Measurements from ENCODE around the gene EVL. TPM values are rescaled to one million over a fixed set of nuclear protein-coding genes. Genes with fewer than 3 reads are reported as not detected.
A peak's percentile ranks its signal among the peaks of the same experiment; 100 is the strongest.
"Not testable (repeated sequence)": the region's sequence is repeated elsewhere in the genome, so short reads cannot be mapped to it uniquely, and the experiment has no call there.

The EVL gene
- total RNA-seq, 4 donors from 2014 or later, result 22.8 to 86.4 (median 45.2) TPM

DNA sequence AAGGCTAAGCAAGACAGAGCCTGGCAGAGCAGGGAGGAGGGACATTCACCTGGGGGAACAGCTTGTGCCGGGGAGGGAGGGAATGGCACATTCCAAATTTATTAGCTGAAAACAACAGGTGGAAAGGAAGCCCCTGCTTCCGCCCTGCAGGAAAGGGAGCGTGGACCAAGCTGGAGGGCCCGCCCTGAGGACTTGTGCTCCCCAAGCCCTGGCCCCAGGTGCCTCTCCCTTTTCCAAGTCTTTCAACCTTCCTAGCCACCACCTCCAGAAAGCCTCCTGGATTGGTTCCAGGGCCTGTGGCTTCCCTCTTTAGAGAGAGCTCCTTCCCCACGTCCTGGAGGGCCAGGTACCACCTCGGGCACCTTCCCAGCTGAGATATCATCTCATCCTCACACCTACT lies 91.6 kb downstream of the EVL start:
- intact Hi-C loops (cut with DNase I; ENCODE audit: low total_unique reads), result no loop called here
- Histone ChIP-seq H3K36me3 (no peaks in the 10 kb centered on the region), H3K4me1 (peaks cover 7 to 38% (median 36%) of the 10 kb centered on the region in 4 donors), H3K4me3 (no peak overlapping the region), H3K27ac (peak overlapping the region; percentile 85 to 88 (median 86)), H3K27me3 (peaks cover 37% of the 10 kb centered on the region), H3K9me3 (peaks cover 0 to 5% of the 10 kb centered on the region in 2 donors)
- DNase-seq, result no peak
- TF ChIP-seq, protein P1, sequence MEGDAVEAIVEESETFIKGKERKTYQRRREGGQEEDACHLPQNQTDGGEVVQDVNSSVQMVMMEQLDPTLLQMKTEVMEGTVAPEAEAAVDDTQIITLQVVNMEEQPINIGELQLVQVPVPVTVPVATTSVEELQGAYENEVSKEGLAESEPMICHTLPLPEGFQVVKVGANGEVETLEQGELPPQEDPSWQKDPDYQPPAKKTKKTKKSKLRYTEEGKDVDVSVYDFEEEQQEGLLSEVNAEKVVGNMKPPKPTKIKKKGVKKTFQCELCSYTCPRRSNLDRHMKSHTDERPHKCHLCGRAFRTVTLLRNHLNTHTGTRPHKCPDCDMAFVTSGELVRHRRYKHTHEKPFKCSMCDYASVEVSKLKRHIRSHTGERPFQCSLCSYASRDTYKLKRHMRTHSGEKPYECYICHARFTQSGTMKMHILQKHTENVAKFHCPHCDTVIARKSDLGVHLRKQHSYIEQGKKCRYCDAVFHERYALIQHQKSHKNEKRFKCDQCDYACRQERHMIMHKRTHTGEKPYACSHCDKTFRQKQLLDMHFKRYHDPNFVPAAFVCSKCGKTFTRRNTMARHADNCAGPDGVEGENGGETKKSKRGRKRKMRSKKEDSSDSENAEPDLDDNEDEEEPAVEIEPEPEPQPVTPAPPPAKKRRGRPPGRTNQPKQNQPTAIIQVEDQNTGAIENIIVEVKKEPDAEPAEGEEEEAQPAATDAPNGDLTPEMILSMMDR (IDR thresholded peaks at IDR 0.05), result no peak
- TF ChIP-seq POLR2A (IDR thresholded peaks at IDR 0.05) (no peak), EP300 (IDR thresholded peaks at IDR 0.05; ENCODE audit: low read depth) (no peak), POLR2AphosphoS5 (IDR thresholded peaks at IDR 0.05) (no peak)
- in situ Hi-C loops (cut with MboI; ENCODE audit: low pct_ligation_motif_present in 1 of 4, low pct_unique_long_range_greater_than_20kb in 1 of 4, low sequenced_read_pairs in 3 of 4), result no loop called here
- 64% methylated on average over 6 of the region's 6 CpGs; no CpG with 5 or more reads in 1 of the 2 donors for WGBS, 2 donors (ENCODE audit: low coverage in 1 of 2)

DNA sequence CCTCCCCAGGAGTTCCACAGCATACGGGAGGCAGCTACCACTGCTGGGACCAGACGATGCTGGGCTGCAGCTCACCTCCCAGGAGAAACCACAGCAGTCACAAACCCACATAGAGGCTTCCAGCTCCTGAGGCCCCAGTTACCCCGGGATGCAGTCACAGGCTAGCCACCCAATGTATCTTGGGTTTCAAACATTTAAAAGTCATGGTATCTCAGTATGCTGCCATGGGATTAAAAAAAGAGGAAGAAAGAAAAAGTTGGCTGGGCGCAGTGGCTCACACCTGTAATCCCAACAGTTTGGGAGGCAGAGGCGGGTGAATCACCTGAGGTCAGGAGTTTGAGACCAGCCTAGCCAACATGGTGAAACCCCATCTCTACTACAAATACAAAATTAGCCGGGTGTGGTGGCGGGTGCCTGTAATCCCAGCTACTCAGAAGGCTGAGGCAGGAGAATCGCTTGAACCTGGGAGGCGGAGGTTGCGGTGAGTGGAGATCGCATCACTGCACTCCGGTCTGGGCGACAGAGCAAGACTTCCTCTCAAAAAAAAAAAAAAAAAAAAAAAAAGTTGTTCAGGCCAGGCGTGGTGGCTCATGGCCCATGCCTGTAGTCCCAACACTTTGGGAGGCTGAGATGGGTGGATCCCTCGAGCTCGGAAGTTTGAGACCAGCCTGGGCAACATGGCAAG lies 92.5 kb downstream of the EVL start:
- in situ Hi-C loops (cut with MboI; ENCODE audit: low pct_ligation_motif_present in 1 of 4, low pct_unique_long_range_greater_than_20kb in 1 of 4, low sequenced_read_pairs in 3 of 4); intact Hi-C loops (cut with DNase I; ENCODE audit: low total_unique reads); DNase-seq; H3K9me3 ChIP-seq; H3K4me3 ChIP-seq; H3K36me3 ChIP-seq: not testable (repeated sequence)
- WGBS, 2 donors (ENCODE audit: low coverage in 1 of 2), result 75 to 81% methylated on average over 13 to 16 of the region's 16 CpGs
- H3K4me1 ChIP-seq, result peaks cover 7 to 38% (median 36%) of the 10 kb centered on the region in 4 donors
- peak overlapping the region in 1 of 4 donors; percentile 88 for H3K27ac ChIP-seq
- peaks cover 37% of the 10 kb centered on the region for H3K27me3 ChIP-seq

DNA sequence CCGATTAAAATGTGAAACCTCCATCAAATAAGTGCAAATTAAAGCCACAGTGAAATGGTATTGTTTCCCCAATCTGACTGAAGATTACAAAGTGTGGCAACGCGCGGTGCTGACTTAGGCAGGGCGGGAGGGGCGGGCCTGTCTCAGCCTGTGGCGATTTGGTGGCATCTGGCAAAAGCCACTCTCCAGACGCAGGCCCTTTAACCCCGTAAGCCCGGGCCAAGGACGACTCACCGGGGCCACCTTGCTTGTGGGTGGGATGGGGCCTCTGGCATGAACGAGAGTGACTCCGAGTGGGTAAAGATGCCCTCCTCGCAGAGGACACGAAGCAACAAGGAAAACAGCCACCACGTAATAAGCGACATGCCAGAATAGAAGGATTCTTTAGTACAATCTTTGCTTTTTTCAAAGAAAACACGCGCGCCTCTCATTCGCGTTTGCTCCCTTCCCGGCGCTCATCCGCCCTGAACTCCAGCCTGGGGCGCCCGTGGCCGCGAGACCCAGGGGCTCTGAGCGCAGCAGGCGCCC lies 93.4 kb downstream of the EVL start:
- in situ Hi-C loops (cut with MboI; ENCODE audit: low pct_ligation_motif_present in 1 of 4, low pct_unique_long_range_greater_than_20kb in 1 of 4, low sequenced_read_pairs in 3 of 4), result no loop called here
- Histone ChIP-seq H3K9me3 (peaks cover 0 to 5% of the 10 kb centered on the region in 2 donors), H3K27me3 (peaks cover 37% of the 10 kb centered on the region), H3K27ac (peak overlapping the region; percentile 72 to 87 (median 84)), H3K4me1 (peaks cover 7 to 38% (median 36%) of the 10 kb centered on the region in 4 donors), H3K36me3 (no peaks in the 10 kb centered on the region), H3K4me3 (peak overlapping the region; percentile 40 to 55 (median 50))
- intact Hi-C loops (cut with DNase I; ENCODE audit: low total_unique reads), result no loop called here
- DNase-seq, result no peak
- 10 to 12% methylated on average over 2 to 32 of the region's 32 CpGs for WGBS, 2 donors (ENCODE audit: low coverage in 1 of 2)
- TF ChIP-seq POLR2A (IDR thresholded peaks at IDR 0.05) (no peak), EP300 (IDR thresholded peaks at IDR 0.05; ENCODE audit: low read depth) (no peak), POLR2AphosphoS5 (IDR thresholded peaks at IDR 0.05) (no peak)
- TF ChIP-seq, protein P1 (IDR thresholded peaks at IDR 0.05), result no peak

DNA sequence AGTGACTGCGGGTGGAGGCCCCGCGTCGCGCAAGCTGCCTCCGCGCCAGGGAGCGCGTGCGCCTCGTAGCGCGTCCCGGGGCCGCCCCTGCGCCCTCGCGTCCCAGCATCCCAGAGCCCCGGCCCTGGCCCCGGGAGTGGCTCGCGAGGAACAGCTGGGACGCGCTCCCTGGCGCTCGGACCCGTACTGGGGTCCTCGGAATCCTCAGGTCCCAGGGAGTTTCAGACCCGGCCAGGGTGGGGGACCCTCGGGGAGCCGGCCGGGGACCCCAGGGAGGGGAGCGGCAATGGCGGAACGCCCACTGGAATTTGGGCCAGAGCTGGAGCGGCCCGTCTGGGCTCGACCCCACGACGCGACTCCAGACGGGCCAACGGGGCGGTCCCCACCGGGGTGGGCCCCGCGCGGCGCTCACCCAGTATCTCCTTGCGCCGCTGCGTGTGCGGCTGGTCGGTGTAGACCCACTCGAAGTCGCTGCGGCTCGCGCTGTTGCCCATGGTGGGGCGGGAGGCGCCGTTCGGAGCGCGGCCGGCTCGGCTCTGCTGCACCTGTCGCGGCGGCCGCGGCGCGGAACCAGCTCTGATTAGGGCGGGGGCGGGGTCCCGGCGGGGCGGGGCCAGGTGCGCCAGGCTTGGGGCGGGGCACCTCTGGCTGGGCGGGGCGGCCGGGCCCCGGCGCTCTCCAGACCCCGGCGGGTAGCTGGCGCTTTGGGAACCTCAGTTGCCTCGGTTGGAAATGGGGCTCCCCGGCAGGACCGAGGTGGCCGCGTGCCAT lies 94.1 kb downstream of the EVL start, which contains the start of gene DEGS2:
Gene DEGS2, minus strand, starts transcription at position 552 of the 771 bp plus-strand sequence. Its CDS starts 58 bp downstream, at position 494.
- peak; percentile 79 for DNase-seq
- Histone ChIP-seq H3K4me1 (peaks cover 7 to 38% (median 36%) of the 10 kb centered on the region in 4 donors), H3K4me3 (peak within 1 kb of the TSS; percentile 40 to 55 (median 50)), H3K27ac (peak within 1 kb of the TSS; percentile 72 to 87 (median 84)), H3K9me3 (peaks cover 0 to 5% of the 10 kb centered on the region in 2 donors), H3K36me3 (no peaks in the 10 kb centered on the region), H3K27me3 (peaks cover 37% of the 10 kb centered on the region)
- intact Hi-C loops (cut with DNase I; ENCODE audit: low total_unique reads), result no loop called here
- in situ Hi-C loops (cut with MboI; ENCODE audit: low pct_ligation_motif_present in 1 of 4, low pct_unique_long_range_greater_than_20kb in 1 of 4, low sequenced_read_pairs in 3 of 4), result no loop called here
- WGBS, 2 donors (ENCODE audit: low coverage in 1 of 2), result 0% methylated on average over 57 of the region's 94 CpGs; no CpG with 5 or more reads in 1 of the 2 donors
- peak; percentile 81 for TF ChIP-seq POLR2A (IDR thresholded peaks at IDR 0.05)
- peak; percentile 58 to 89 (median 85) for TF ChIP-seq POLR2AphosphoS5 (IDR thresholded peaks at IDR 0.05)
- TF ChIP-seq, protein P1 (IDR thresholded peaks at IDR 0.05), result no peak
- no peak for TF ChIP-seq EP300 (IDR thresholded peaks at IDR 0.05; ENCODE audit: low read depth)
